ENCODE data around the gene INO80.
A peak's percentile ranks its signal among the peaks of the same experiment; 100 is the strongest.
"Not testable (repeated sequence)": the region's sequence is repeated elsewhere in the genome, so short reads cannot be mapped to it uniquely, and the experiment has no call there.

Gene INO80

GRCh38 chr15:41121951-41122350 lies 5.9 kb upstream of the INO80 start:
- no peak for DNase-seq (ENCODE audit: low read depth)

- DNase-seq (ENCODE audit: low read depth), result no peak
These were observed 827 bp upstream of the INO80 start for GRCh38 chr15:41116962-41117252.

- DNase-seq (ENCODE audit: low read depth), result peak; percentile 38
These were observed 396 bp downstream of the INO80 start for GRCh38 chr15:41115652-41116115.

- no peak for DNase-seq (ENCODE audit: low read depth)
These were observed 874 bp downstream of the INO80 start for GRCh38 chr15:41115161-41115651.

GRCh38 chr15:41106947-41107346 lies 9.1 kb downstream of the INO80 start:
- DNase-seq (ENCODE audit: low read depth), result no peak

GRCh38 chr15:41105348-41106334 lies 10.4 kb downstream of the INO80 start:
- no peak for DNase-seq (ENCODE audit: low read depth)

- no peak for DNase-seq (ENCODE audit: low read depth)
These were observed 11.8 kb downstream of the INO80 start for GRCh38 chr15:41104234-41104633.

GRCh38 chr15:41102854-41103253 lies 13.2 kb downstream of the INO80 start:
- DNase-seq (ENCODE audit: low read depth), result no peak

GRCh38 chr15:41096178-41096577 lies 19.9 kb downstream of the INO80 start:
- DNase-seq (ENCODE audit: low read depth), result no peak

GRCh38 chr15:41085029-41085428 lies 31.1 kb downstream of the INO80 start:
- DNase-seq (ENCODE audit: low read depth), result no peak

- no peak for DNase-seq (ENCODE audit: low read depth)
These were observed 35.9 kb downstream of the INO80 start for GRCh38 chr15:41080144-41080543.

GRCh38 chr15:41079717-41080116 lies 36.4 kb downstream of the INO80 start:
- DNase-seq (ENCODE audit: low read depth), result no peak

- DNase-seq (ENCODE audit: low read depth), result not testable (repeated sequence)
These were observed 37.2 kb downstream of the INO80 start for GRCh38 chr15:41078879-41079278.

GRCh38 chr15:41078125-41078524 lies 38.0 kb downstream of the INO80 start:
- no peak for DNase-seq (ENCODE audit: low read depth)

- no peak for DNase-seq (ENCODE audit: low read depth)
These were observed 43.1 kb downstream of the INO80 start for GRCh38 chr15:41073028-41073427.

GRCh38 chr15:41072013-41072412 lies 44.1 kb downstream of the INO80 start:
- DNase-seq (ENCODE audit: low read depth), result no peak

- no peak for DNase-seq (ENCODE audit: low read depth)
These were observed 49.6 kb downstream of the INO80 start for GRCh38 chr15:41066516-41066915.

- no peak for DNase-seq (ENCODE audit: low read depth)
These were observed 54.4 kb downstream of the INO80 start for GRCh38 chr15:41061667-41062066.

- DNase-seq (ENCODE audit: low read depth), result no peak
These were observed 55.6 kb downstream of the INO80 start for GRCh38 chr15:41060505-41060904.

- no peak for DNase-seq (ENCODE audit: low read depth)
These were observed 59.3 kb downstream of the INO80 start for GRCh38 chr15:41056810-41057209.

GRCh38 chr15:41055706-41056105 lies 60.4 kb downstream of the INO80 start:
- no peak for DNase-seq (ENCODE audit: low read depth)

GRCh38 chr15:41051139-41051538 lies 64.9 kb downstream of the INO80 start:
- DNase-seq (ENCODE audit: low read depth), result no peak

GRCh38 chr15:41048852-41049251 lies 67.2 kb downstream of the INO80 start:
- DNase-seq (ENCODE audit: low read depth), result no peak

- DNase-seq (ENCODE audit: low read depth), result no peak
These were observed 67.7 kb downstream of the INO80 start for GRCh38 chr15:41048397-41048796.
